Muscle of back (tissue), 11 donors: ENCODE data around the gene FBXO36. TPM values are rescaled to one million over a fixed set of nuclear protein-coding genes. Genes with fewer than 3 reads are reported as not detected.
A peak's percentile ranks its signal among the peaks of the same experiment; 100 is the strongest.

ENCODE experiments used
- DNase-seq, 3 donors: peaks; one replicate each; pipeline versions ENCODE4 v3.0.0 to v3.0.0-alpha.2; 2013
- polyA plus RNA-seq, 10 donors: library from polyadenylated mRNA; unstranded; fragments of 120-200 nt; gene quantifications; one replicate each; pipeline ENCODE4 v1.2.1, GENCODE V29; 2013; ENCODE audit not compliant: insufficient read length in 10 of 10

FBXO36 gene
- polyA plus RNA-seq, 10 donors: 2.2 to 3.7 (median 2.5) TPM

DNA sequence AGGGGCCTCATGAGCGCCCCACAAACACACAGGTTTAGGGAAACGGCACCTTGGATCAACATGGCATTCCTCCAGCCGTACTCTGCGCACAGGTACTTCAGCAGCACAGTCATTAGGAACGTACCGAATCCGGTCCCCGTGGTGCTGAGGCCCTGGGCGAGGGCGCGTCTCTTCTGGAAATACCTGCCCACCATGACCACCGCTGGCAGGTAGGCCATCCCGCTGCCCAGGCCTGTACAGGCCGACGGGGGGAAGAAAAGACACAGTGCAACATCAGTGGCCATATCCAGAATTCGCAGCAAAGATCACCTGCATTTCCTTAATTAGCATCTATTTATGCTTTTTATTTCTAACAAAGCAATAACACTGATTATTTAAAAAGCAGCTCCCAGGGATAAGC is 124.2 kb downstream of the FBXO36 start:
- DNase-seq: no peak

GRCh38 chr2:230048010-230048671 is 125.8 kb downstream of the FBXO36 start:
- no peak for DNase-seq

DNA sequence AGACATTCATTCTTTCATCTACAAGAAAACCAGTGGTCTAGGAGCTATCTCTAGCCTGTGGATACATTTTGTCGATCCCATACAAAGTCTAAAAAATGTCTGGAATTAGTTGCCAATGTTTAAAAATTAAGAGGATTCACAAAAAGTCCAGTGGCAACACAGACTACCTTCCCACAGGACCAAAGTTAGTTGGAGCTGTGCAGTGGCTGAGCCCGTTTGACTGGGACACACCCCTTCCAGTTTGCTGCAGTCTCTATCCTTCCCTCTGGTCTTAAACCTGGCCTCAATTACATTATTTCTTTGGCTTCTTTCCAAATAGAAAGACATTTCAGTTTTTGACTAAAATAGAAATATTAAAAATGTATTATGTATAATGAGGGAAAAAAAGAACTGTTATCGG is 127.8 kb downstream of the FBXO36 start:
- peak in 1 of 3 donors; percentile 7 for DNase-seq

DNA sequence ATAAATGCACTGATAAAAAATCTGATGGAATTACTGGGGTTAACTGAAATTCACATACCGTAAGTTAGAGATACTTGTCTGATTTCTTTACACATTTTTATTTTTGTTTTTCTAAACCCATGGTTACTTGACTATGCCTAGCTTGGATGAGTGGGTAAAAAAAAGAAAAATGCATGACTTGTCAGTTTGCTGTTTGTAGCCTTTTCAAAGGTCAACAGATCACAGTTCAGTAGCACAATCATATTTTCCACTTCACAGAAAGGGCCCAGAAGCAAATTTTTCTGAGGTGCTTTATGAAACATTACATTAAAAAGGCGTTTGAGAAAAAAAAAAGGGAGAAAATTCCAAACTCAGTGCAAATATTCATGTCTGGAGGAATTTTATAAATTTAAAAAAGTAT is 130.0 kb downstream of the FBXO36 start:
- DNase-seq: no peak

GRCh38 chr2:230053753-230054478 is 131.6 kb downstream of the FBXO36 start:
- DNase-seq: peak in 1 of 3 donors; percentile 12

DNA sequence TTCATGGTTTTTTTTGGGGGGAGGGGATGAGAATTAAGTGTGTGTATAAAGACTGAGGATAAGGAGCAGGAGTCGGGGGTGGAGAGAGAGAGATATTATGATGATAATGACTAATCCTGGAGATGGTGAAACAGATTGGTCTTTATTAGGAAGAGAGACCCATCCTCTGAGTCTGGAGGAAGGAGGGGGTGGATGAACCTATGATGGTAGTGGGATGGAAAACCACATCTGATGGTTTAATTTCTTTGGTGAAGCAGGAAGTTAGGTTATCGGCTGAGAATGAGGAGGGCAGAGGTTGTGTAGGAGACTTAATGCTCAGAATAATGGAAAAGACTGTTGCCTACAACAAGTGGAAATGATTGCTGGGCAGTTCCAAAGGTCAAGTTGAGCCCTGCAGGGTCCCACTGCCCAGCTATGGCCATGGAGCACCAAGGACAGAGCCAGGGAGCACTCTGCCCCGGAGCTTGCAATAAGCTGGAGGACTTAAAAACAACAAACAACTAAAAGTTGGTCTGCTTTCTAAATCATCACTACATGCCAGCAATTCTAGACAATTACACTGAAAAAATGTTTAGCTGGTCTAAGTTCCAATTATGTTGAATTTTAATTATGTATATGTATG is 138.5 kb downstream of the FBXO36 start:
- DNase-seq: no peak

Other genes with a start within 250 kb of the FBXO36 start
- gene DNER, start 207.9 kb upstream of the FBXO36 start, polyA plus RNA-seq: 1 to 10 TPM; 1.4 to 5.1 (median 3.0) TPM
- gene TRIP12, start 494 bp upstream of the FBXO36 start, polyA plus RNA-seq: 100 to 1,000 TPM; 137 to 246 (median 174) TPM
- gene SLC16A14, start 146.4 kb downstream of the FBXO36 start, polyA plus RNA-seq: 1 to 10 TPM; 2.1 to 5.5 (median 3.4) TPM